Activated T-helper 2 cell treated with anti-CD3 and anti-CD28 coated beads, Interferon-gamma antibody, Interleukin-2, Interleukin-4, amounts not matched to agents 10 μg/mL and 5 μg/mL and 100 μg/mL, durations not matched to agents 14 hours and 24 hours and 36 hours (primary cell): ENCODE results near the gene WDR20. TPM values are rescaled to one million over a fixed set of nuclear protein-coding genes. Genes with fewer than 3 reads are reported as not detected.

Experiments used
- DNase-seq: peaks from one replicate; pipeline ENCODE4 v3.0.0; 2021; ENCODE audit warnings: low spot score
- H3K27ac Mint-ChIP-seq: one replicate; pipeline ENCODE4 v1.8.0; 2021; ENCODE audit warnings: mixed read lengths
- H3K27me3 Mint-ChIP-seq: one replicate; pipeline ENCODE4 v1.8.0; 2021; ENCODE audit warnings: low read depth, mixed read lengths
- H3K36me3 Mint-ChIP-seq: one replicate; pipeline ENCODE4 v1.8.0; 2021; ENCODE audit warnings: low read depth, mixed read lengths
- H3K4me1 Mint-ChIP-seq: one replicate; pipeline ENCODE4 v1.8.0; 2021; ENCODE audit warnings: low read depth, mixed read lengths
- H3K4me3 Mint-ChIP-seq: one replicate; pipeline ENCODE4 v1.8.0; 2021; ENCODE audit warnings: low read depth, mild to moderate bottlenecking, moderate library complexity, mixed read lengths
- H3K9me3 Mint-ChIP-seq: one replicate; pipeline ENCODE4 v1.8.0; 2021; ENCODE audit warnings: mixed read lengths
- intact Hi-C: fragments of 100-400 bp; cut with micrococcal nuclease; formaldehyde crosslinking; loops from one replicate; pipeline ENCODE4 v1.15.1; 2023
- total RNA-seq: library from RNA; stranded (reverse); gene quantifications from 2 replicates; pipeline ENCODE4 v1.2.3, GENCODE V29; 2022

Gene WDR20
- total RNA-seq, 1 donor from 2014 or later = 37.0 TPM

DNA sequence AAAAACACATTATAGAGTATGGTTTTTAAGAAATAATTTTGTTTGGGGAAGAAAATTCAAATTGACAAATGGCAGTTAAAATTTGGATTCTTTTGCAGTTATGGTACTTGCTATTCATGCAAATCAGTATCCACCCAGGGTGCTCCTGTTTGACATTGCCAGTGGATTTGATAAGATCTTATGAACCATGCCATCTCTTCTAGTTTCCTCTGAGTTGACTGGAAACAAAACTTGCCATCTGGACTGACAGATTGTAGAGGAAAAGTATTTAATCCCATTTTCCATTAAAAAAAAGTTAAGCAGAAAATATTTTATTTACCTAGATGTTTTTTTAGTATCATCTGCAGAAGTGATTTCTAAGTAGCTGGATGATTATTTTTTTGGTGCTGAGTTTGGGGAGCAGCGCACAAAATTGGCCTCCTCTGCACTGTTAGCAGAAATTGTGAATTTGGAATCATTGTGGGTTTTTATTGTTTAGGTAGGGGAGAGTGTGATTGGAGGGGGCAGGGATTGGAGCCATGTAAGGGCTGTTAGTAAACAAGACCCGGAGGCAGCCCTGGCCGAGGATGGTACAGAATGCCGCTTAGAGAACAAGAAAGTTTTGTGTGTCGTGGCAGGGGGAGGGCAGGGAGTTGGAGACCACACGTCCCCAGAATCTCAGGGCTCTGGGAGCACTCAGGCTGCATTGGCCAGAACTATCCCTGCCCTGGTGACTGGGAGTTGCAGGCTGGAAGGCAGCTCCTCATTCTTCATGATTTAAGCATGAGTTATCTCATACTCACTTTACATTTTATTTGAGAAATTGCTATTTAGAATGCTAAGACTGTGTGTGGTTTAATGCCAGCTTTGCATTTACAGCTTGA is 56.6 kb downstream of the WDR20 start:
- H3K27ac Mint-ChIP-seq = no peak overlapping the region
- H3K4me1 Mint-ChIP-seq = peaks cover 25% of the 10 kb centered on the region
- no peak overlapping the region for H3K4me3 Mint-ChIP-seq
- no peaks in the 10 kb centered on the region for H3K9me3 Mint-ChIP-seq
- intact Hi-C loops = no loop called here
- DNase-seq = no peak
- H3K27me3 Mint-ChIP-seq = no peaks in the 10 kb centered on the region
- peaks cover 52% of the 10 kb centered on the region for H3K36me3 Mint-ChIP-seq

DNA sequence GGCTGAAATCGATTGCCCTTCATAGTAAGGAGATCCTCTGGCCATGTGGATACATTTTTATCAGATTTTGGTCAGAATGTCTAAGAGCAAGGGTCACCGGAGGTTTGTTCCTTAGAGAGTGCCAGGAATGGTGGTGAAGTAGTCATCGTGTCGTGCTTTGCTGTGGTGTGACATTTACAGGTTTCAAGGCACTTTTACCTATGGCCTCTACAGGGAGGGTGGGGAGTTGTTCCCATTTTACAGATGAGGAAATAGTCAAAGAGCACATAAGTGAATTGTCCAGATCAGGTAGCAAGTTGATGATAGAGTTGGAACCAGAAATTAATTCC is 57.2 kb downstream of the WDR20 start:
- DNase-seq = no peak
- H3K9me3 Mint-ChIP-seq = no peaks in the 10 kb centered on the region
- no peak overlapping the region for H3K4me3 Mint-ChIP-seq
- intact Hi-C loops = no loop called here
- H3K36me3 Mint-ChIP-seq = peaks cover 55% of the 10 kb centered on the region
- H3K27me3 Mint-ChIP-seq = no peaks in the 10 kb centered on the region
- H3K27ac Mint-ChIP-seq = no peak overlapping the region
- H3K4me1 Mint-ChIP-seq = peaks cover 31% of the 10 kb centered on the region

DNA sequence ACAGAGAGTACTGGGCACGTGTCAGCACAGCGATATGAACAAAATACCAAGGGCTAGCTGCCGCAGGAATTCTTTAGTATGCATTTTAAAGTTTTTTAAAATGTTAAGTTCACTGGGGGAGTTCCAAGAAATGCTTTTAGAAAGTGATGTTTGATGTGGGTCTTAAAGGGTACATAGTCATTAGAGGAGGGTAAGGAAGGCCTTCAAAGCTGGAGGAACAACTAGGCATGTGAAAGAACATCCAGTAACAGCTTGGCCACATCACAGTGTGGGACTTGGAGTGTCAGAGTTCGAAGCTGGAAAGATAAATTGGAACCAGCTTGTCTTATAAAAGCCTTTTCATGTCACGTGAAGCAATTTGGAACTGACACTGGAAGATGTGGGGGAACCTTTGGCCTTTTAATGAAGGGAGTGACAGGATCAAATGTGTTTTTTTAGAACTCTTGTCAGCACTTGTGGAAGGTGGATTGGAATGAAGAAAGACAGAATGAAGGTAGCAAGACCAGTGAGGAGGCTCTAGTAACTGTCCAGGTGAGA is 57.7 kb downstream of the WDR20 start:
- Mint-ChIP-seq H3K4me3 (no peak overlapping the region), H3K4me1 (peaks cover 34% of the 10 kb centered on the region), H3K27me3 (no peaks in the 10 kb centered on the region), H3K36me3 (peaks cover 58% of the 10 kb centered on the region), H3K27ac (no peak overlapping the region), H3K9me3 (no peaks in the 10 kb centered on the region)
- no peak for DNase-seq
- intact Hi-C loops = no loop called here

DNA sequence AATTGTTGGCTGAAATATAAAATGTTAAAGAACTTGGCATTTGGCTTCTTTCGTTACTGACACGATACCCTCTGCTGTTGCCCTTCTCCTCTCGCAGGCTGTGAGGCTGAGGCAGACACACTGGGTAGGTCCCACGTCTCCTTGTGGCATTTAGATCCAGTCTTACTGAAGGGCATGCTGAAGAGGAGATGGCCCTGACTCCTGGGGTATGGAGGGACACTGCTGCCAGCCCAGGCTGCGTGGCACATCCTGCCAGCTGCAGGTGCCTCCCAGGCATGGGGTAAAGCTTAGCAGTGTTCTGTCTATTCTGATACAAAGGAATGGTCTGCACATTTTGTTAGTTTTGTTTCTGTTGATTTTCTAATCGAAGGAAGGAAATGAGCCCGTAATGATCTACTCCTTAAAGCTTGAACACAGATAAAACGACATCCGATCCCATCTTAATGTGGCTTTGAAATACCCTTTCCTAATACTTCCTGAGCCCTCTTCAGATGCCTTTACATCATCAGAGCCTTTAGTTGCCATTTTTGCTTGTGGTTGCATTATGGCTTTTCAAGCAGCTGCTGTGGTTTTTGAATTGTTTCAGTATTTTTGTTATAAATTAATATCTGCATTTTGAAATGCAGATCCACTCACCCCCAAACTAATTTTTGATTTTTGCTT is 61.1 kb downstream of the WDR20 start:
- H3K4me1 Mint-ChIP-seq = peaks cover 33% of the 10 kb centered on the region
- no peaks in the 10 kb centered on the region for H3K27me3 Mint-ChIP-seq
- peaks cover 65% of the 10 kb centered on the region for H3K36me3 Mint-ChIP-seq
- DNase-seq = no peak
- intact Hi-C loops = loop anchor here (2.0 kb wide), 1 partner anchor 60 kb away; no protein-coding TSS in a partner anchor
- no peak overlapping the region for H3K4me3 Mint-ChIP-seq
- H3K27ac Mint-ChIP-seq = peak overlapping the region; percentile 56
- no peaks in the 10 kb centered on the region for H3K9me3 Mint-ChIP-seq

DNA sequence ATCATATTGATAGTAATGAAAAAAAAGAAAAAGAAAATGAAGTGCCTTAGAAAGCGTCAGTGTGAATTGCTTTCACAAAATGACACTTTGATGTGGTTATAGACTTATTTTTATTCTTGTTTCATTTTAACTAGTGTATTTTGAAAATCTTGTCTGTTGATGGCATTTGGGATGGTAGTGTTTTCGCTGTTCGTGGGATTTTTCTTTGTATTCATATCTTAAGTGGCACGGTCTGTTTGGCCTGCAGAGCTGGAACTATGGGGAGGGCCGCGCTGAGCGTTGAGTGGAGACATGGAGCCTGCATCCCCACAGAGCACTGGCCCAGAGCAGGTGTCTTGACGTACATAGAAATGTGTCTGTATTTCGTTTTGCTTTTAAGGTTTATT is 61.6 kb downstream of the WDR20 start:
- intact Hi-C loops = loop anchor here (2.0 kb wide), 1 partner anchor 61 kb away; no protein-coding TSS in a partner anchor
- H3K27me3 Mint-ChIP-seq = no peaks in the 10 kb centered on the region
- DNase-seq = no peak
- H3K27ac Mint-ChIP-seq = peak overlapping the region; percentile 56
- H3K9me3 Mint-ChIP-seq = no peaks in the 10 kb centered on the region
- H3K4me1 Mint-ChIP-seq = peaks cover 33% of the 10 kb centered on the region
- no peak overlapping the region for H3K4me3 Mint-ChIP-seq
- H3K36me3 Mint-ChIP-seq = peaks cover 62% of the 10 kb centered on the region

DNA sequence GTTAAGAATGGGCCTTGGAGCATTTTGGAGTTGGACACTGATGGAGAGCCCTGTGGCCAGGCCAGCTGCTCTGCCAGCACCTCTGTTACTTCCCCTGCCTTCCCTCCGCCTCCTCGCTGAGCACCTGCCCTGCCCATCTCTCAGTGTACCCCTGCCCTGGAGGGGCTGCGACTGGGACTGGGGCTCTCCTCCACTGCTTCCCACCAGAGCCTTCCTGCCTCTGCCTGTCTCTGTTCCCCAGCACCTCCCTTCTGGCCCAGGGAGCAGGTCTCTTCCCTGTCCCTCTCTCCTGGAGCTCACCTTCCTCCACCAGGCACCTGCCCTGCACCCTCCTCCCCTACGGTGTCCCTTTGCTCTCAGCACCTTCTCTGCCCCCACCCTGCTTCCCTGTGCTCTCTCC is 62.1 kb downstream of the WDR20 start:
- no peak for DNase-seq
- H3K36me3 Mint-ChIP-seq = peaks cover 60% of the 10 kb centered on the region
- no peak overlapping the region for H3K4me3 Mint-ChIP-seq
- peak overlapping the region; percentile 48 for H3K27ac Mint-ChIP-seq
- H3K27me3 Mint-ChIP-seq = no peaks in the 10 kb centered on the region
- H3K9me3 Mint-ChIP-seq = no peaks in the 10 kb centered on the region
- H3K4me1 Mint-ChIP-seq = peaks cover 31% of the 10 kb centered on the region
- intact Hi-C loops = loop anchor here (2.0 kb wide), 1 partner anchor 61 kb away; no protein-coding TSS in a partner anchor

DNA sequence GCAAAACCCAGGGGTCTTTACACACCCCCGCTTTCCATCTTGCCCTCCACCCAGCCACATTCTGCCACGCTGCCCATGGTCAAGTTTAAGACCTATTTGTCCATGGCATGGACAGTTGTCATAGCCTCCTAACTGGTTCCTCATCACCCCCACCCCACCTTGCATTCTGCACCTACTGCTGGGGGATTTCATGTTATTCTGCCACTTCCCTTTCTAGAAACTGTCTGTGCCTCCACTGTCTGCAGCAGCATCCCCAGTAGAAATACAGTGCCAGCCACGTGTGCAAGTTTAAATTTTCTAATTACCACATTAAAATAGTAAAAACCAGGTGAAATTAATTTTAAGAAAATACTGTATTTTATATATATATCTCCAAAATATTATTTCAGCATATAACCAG is 63.2 kb downstream of the WDR20 start:
- DNase-seq = no peak
- H3K36me3 Mint-ChIP-seq = peaks cover 51% of the 10 kb centered on the region
- H3K27me3 Mint-ChIP-seq = no peaks in the 10 kb centered on the region
- H3K27ac Mint-ChIP-seq = no peak overlapping the region
- H3K4me3 Mint-ChIP-seq = no peak overlapping the region
- peaks cover 26% of the 10 kb centered on the region for H3K4me1 Mint-ChIP-seq
- H3K9me3 Mint-ChIP-seq = no peaks in the 10 kb centered on the region
- intact Hi-C loops = no loop called here

DNA sequence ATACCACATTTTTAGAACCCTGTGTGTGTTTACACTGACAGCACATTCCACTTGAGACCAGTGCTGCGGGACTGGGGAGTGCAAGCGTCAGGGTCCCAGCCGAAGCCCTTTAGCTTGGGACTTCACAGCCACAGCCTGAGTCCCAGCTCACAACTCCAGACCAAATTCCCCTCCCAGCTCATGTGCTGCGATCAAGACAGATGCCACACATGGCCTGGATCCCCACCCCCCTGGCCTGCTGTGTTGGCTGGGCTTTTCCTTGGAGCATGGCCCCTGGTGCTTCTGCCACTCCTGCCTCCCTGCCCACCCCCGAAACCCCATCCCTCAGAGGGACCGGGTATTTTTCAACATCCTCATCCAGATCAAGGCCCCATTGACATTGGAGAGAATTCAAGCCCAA is 63.7 kb downstream of the WDR20 start:
- Mint-ChIP-seq H3K36me3 (peaks cover 49% of the 10 kb centered on the region), H3K27me3 (no peaks in the 10 kb centered on the region), H3K27ac (no peak overlapping the region), H3K4me1 (peaks cover 26% of the 10 kb centered on the region), H3K9me3 (no peaks in the 10 kb centered on the region), H3K4me3 (no peak overlapping the region)
- intact Hi-C loops = no loop called here
- no peak for DNase-seq

DNA sequence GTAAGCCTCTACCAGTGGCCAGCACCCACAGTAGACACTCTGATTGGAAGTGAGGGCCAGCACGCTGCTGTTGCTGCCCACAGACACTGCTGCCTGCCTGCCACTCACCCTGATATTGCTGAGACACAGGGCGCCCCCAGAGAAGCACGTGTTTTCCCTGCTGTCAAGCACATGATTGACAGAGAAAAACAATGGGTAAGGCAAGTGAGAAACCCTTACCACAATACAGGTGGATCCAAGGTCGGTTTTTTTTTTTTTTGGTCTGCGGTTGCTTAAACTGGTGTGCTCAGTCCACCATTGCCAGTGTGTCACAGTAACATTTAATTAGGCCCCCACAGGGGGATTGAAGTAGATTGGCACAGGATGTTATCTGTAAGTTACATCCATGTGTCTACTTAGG is 65.9 kb downstream of the WDR20 start:
- H3K4me3 Mint-ChIP-seq = no peak overlapping the region
- peaks cover 17% of the 10 kb centered on the region for H3K4me1 Mint-ChIP-seq
- no peaks in the 10 kb centered on the region for H3K27me3 Mint-ChIP-seq
- no peaks in the 10 kb centered on the region for H3K9me3 Mint-ChIP-seq
- DNase-seq = no peak
- H3K27ac Mint-ChIP-seq = no peak overlapping the region
- intact Hi-C loops = no loop called here
- peaks cover 46% of the 10 kb centered on the region for H3K36me3 Mint-ChIP-seq

DNA sequence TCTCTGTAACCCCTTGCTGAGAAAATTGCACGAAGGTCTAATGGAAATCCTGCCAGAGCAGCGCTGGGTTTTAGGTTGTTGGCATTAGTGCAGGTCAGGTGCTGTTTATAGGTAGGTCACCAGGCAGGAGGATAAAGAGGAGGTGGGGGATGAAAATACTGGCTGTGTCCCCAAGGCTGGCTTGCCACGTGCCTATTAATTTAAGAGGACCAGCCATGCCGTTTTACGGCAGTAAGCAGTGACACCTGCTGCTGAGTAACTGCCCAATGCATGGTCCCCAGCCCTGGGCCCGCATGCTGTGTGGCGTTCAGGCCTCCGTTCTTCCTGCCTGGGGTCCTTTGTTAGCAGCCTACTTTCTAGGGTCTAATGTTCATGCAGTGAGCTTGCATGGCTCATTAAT is 67.2 kb downstream of the WDR20 start:
- Mint-ChIP-seq H3K4me3 (no peak overlapping the region), H3K36me3 (peaks cover 37% of the 10 kb centered on the region), H3K9me3 (no peaks in the 10 kb centered on the region), H3K27ac (no peak overlapping the region), H3K4me1 (peaks cover 4% of the 10 kb centered on the region), H3K27me3 (no peaks in the 10 kb centered on the region)
- intact Hi-C loops = no loop called here
- DNase-seq = no peak

DNA sequence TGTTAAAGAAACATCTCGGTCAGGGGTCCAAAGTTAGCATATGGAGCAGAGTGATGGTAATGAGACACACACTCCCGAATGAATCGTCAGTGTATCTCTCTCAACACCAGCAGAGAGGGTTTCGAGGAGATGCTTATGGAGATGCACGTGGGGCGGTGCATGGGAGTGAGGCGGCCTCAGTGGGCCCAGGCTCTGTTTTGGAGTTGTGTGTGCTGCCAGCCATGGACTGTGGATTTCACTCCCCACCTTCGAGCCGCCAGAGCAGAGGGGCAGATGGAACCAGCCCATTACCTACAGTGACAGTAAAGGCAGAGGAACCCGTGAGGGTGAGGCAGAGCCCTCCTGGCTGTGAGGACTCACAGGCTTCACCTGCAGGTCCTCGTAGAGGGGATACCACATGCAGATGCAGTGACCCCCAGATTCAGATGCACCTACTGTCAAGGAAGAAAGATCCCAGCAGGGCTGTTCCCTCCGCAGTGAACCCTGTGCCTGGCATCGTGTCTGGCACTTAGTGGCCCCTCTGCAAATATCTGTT is 68.2 kb downstream of the WDR20 start:
- Mint-ChIP-seq H3K27ac (no peak overlapping the region), H3K9me3 (no peaks in the 10 kb centered on the region), H3K4me1 (peaks cover 1% of the 10 kb centered on the region), H3K36me3 (peaks cover 34% of the 10 kb centered on the region), H3K27me3 (no peaks in the 10 kb centered on the region), H3K4me3 (no peak overlapping the region)
- intact Hi-C loops = no loop called here
- no peak for DNase-seq

DNA sequence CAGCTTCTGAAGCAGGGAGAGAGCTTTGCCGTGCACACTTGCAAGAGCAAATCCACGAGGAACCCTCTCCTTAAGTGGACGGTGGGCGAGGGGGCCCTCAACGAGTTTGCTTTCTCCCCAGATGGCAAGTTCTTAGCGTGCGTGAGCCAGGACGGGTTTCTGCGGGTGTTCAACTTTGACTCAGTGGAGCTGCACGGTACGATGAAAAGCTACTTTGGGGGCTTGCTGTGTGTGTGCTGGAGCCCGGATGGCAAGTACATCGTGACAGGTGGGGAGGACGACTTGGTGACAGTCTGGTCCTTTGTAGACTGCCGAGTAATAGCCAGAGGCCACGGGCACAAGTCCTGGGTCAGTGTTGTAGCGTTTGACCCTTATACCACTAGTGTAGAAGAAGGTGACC is 69.0 kb downstream of the WDR20 start:
- Mint-ChIP-seq H3K27ac (no peak overlapping the region), H3K36me3 (peaks cover 34% of the 10 kb centered on the region), H3K27me3 (no peaks in the 10 kb centered on the region), H3K9me3 (no peaks in the 10 kb centered on the region), H3K4me3 (no peak overlapping the region), H3K4me1 (peaks cover 1% of the 10 kb centered on the region)
- intact Hi-C loops = no loop called here
- no peak for DNase-seq
